ENCODE results near the gene FIZ1.
A peak's percentile ranks its signal among the peaks of the same experiment; 100 is the strongest.
"Not testable (repeated sequence)": the region's sequence is repeated elsewhere in the genome, so short reads cannot be mapped to it uniquely, and the experiment has no call there.

FIZ1 gene

DNA sequence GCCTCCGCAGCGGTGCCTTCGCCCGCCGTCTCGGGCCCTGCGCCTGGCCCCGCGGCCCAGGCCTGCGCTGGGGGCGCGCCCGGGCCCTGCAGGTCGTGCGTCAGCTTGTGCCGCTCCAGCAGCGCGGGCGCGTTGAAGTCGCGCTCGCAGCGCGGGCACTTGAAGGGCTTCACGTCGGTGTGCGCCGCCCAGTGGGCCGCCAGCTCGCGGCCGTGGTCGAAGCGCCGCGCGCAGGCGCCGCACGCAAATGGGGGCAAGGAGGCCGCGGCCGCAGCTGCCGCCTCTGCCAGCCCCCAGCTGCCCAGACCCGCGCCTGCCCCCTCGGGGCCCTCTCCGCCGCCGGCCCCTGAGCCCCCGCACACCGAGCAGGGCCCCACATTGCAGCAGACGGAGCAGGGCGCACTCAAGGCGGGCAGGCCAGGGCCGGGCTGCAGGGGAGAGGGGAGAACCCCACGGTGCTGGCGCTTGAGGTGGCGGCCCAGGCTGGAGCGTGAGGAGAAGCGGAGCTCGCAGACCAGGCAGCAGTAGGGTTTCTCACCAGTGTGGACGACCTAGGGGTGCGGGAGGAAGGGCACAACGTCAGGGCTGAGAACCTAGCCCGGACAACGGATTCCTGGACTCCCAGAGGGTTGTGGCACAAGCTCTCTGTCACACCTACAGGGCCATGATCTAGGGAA, 6.1 kb downstream of the FIZ1 start:
- DNase-seq: no peak

GRCh38 chr19:55592391-55593090, 6.8 kb downstream of the FIZ1 start:
- DNase-seq: no peak

- no peak for DNase-seq
These were observed 7.8 kb downstream of the FIZ1 start for GRCh38 chr19:55591555-55591954.

- no peak for DNase-seq
These were observed 8.7 kb downstream of the FIZ1 start for GRCh38 chr19:55590617-55591016.

DNA sequence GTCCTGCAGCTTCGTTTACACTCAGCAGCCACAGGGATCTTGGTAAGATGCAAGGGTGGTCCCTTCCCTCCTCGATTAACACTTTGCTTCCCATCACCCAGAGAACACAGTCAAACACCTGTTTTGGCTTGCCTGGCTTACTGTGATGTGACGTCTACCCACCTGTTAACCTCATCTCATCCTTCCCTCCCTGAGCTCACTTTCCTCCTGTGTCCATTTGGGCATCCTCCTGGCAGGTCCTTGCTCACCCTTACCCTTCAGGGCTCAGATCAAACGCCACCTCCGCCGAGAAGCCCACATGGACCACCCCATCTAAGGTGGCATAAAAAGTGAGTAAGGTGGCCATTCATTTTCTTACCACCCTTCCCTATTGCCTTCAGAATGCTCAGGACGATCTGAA, 9.2 kb downstream of the FIZ1 start:
- no peak for DNase-seq

GRCh38 chr19:55588738-55589137, 10.6 kb downstream of the FIZ1 start:
- DNase-seq: no peak

DNA sequence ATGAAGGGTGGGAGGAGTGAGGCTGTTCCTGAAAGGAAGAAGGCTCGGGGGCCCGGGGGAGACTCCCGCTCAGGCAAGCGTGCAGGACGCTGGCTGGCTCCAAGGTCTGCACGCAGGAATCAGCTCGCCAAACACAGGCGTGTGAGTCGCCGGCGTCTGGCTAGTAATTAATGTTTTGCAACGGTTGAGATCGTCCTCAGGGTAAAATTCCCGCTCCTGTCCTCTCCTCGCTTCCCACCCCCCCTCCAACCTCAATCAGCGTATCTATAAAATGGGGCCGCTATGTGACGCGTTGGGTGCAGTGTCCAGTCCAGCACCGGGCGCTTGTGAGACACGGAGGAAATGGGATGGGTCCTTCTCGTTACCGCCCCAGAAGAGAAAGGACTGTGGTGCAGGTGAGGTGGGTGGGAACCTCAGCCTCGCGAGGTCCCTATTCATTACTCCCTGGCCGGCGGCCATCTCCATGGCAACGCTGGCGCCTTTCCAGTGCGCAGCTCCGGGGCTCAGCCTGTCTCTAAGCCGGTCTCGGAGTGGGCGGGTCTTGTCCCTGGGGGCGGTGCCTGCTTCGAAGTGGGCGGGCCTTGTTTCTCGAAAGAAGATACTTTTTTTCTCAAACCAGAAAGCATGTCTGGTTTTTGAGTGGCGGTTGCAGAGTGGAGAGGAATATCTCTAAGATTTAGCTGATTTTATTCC, 12.2 kb downstream of the FIZ1 start:
- peak; percentile 97 for DNase-seq

DNA sequence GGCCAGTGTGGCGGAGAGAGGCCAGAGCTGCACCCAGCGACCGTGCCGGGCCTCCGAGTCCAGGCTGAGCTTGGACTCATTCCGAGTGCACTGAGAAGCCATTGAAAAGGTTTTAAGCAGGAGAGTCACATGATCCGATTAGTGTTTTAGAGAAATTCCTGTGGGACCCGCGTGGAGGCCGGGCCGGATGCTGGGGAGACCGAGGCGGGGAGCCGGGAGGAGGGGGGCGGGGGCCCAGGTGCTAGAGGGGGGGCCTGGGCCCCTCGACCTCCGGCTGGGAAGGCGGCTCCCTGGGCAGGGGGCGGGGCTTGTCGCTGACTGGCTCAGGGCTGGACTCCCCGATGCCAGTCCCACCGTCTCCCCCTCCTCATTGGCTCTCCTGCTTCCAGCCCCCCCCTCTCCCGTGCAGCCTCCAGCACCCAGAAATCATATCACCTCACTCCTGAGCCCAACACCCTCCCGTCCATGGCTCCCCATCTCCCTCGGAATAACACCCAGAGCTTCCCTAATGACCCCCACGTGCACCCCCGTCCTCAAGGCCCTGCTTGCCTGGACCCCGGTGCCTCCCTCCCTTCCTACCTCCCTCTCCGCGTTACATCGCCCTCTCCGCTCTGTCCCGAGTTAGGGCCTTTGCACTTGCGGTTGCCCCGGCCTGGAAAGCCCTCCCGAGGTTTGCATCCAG, 13.5 kb downstream of the FIZ1 start:
- DNase-seq: peak; percentile 81

DNA sequence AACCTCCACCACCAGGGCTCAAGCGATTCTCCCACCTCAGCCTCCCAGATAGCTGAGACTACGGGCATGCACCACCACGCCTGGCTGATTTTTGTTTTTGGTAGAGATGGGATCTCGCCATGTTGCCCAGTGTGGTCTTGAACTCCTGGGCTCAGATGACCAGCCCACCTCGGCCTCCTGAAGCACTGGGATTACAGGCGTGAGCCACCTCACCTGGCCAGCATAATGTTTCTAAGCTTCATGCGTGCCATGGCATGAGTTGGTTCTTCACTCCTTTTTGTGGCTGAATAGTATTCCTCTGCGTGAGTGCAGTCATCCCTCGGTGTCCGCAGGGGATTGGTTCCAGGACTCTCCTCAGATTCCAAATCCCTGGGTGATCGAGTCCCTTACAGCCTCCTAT, 14.4 kb downstream of the FIZ1 start:
- no peak for DNase-seq

GRCh38 chr19:55583897-55584296, 15.4 kb downstream of the FIZ1 start:
- not testable (repeated sequence) for DNase-seq

DNA sequence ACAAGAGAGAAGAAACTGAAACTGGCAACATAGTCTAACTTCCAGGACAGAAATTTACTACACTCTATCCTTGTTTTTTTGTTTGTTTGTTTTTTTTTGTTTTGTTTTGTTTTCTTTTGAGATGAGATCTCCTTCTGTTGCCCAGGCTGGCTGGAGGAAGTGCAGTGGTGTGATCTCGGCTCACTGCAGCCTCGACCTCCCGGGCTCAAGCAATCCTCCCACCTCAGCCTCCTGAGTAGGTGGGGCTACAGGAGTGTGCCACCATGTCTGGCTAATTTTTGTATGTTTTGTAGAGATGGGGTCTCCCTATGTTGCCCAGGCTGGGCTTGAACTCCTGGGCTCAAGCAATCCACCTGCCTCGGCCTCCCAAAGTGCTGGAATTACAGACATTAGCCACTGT, 17.0 kb downstream of the FIZ1 start:
- DNase-seq: not testable (repeated sequence)

DNA sequence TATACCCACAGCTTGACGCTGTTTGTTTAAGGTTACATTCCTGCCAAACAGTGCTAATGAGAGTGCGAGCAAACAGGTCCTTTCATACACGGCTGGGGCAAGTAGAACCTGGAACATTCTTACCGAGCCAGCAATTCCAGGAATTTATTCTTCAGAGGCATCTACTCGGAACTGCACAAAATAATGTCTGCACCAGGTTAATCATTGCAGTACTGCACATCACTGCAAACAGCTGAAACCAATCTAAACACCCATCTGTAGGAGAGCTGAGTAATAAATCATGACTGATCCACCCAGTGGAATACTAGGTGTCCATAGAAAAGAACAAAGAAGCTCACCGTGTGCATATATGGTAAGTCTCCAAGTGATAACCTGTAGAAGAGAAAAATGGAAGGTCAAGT, 17.5 kb downstream of the FIZ1 start:
- no peak for DNase-seq

DNA sequence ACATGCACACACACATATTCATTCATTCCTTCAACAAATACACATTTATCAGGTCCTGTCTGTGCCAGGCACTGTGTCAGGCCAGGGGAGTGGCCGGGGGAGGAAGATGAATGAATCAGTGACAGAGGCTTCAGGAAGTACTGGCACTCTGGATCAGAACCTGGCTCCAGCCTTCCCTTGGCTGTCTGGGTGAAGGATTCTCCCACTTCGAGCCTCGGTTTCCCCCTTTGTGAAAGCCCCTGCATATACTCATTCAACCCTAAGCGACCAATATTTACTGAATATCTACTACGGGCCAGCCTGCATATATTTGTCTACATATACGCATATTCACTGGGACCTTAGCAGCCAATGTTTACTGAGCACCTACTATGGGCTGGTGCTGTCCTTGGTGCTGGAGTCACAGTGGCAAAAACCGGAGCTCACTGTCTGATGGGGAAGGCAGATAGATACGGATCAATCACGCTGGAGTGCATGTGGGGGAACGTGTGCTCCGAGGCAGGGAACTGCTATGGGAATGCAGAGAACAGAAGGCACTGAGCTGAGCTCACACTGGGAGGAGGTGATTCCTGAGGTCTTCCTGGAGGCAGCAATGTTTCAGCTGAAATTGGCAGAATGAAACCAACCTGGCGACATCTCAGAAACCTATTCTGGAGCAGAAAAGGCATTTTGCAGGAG, 18.0 kb downstream of the FIZ1 start:
- no peak for DNase-seq

DNA sequence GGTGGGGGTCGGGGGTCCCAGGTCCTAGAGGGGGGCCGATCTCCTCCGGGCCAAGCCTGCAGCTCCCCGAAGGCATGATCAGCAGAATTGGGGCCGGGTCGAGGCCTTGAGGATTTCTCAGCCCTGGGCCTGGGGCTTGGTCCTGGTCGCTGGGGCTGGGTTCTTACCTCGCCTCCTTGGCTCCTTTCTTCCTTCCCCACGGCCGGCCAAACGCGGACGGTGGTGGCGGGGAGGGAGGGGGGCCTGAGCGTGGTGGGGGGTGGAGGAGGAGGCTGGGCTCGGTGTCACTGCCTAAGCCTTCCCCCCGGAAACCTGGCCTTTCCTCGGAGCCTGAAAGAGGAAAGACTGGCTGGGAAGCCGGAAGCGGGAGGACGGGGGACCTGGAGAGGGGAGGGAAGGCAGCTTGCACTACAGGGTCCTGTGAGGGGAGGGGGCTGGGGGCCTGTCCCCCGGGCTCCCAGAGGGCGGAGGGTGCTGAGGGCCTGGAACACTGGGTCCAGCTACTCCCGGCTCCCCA, 18.6 kb downstream of the FIZ1 start, which contains the start of gene ZNF579:
TSS of gene ZNF579 (minus strand) at position 221 of the 517 bp plus-strand sequence. CDS start 1,209 bp downstream, outside the sequence.
- peak; percentile 91 for DNase-seq

DNA sequence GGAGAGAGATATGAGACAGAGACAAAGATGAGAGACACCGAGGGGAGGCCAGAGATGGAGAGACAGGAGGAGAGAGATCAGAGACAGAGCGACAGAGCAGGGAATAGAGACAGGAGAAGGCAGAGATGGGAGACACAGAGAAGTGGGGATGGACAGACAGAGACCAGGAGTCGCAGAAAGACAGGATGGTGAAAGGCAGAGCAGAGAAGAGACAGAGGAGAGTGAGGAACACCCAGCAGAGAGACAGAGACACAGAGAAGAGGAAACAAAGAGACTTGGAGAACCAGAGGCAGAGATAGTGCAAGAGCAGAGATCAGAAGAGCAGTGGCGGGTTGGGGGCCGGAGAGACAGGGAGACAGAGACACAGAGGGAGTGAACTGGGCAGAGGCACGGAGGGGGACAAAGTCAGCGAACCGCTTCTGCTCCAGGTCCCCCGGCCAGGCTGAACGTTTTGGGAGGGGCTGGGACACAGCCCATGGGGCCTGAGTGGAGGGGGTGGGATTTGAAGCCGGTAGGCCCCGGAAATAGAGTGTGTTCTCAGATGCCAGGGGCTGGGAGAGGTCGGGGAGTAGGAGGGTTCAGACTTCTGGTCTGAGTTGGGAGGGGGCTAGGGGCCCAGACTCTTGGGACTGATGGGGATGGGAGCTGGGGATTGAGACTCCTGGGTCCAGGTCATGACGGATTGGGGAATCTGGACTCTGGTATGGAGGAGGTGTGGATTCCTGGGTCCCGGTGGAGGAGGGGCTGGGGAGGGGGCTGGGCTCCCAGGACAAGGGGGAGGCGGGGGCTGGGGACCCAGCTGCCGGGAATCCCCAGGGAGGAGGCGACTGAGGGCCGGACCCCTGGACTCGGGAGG, 19.3 kb downstream of the FIZ1 start:
- DNase-seq: no peak

DNA sequence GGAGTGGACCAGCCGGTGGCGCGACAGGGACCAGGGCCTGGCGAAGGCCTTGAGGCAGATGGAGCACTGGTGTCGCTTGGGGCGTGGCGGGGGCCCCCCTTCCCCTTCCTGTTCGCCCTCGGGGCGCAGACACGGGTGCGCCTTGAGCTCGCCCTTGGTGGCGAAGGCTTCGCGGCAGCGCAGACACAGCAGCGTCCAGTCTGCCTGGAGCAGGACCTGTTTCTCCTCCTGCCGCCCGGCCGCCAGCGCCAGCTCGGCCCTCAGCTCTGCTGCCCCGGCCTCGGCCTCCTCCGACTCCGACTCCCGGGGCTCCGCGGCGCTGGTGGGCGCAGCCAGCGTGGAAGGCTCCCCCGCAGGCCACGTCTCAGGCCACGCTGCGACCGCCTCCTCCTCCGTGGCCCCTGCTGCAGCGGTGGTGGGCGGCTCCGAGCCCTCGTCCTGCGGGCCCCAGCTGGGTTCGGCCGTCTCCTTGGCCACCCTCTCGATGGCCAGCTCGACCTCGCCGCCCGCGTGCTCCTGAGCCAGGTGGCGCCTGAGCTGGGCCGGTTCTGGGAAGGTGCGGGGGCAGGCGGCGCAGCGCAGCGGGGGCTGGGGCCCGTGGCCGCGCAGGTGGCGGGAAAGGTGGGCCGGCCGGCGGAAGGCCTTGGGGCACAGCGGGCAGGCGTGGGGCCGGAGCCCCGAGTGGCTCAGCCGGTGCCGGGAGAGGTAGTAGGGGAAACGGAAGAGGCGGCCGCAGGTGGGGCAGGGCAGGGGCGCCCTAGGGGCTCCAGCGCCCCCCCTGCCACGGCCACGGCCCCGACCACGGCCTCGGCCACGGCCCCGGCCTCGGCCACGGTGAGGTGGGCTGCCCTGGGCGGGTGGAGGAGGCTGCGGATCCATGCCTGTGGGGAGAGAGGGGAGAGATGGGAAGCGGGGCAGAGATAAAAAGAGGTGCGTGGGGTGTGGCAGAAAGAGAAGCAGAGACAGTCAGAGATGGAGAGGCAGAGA, 20.3 kb downstream of the FIZ1 start:
- no peak for DNase-seq

DNA sequence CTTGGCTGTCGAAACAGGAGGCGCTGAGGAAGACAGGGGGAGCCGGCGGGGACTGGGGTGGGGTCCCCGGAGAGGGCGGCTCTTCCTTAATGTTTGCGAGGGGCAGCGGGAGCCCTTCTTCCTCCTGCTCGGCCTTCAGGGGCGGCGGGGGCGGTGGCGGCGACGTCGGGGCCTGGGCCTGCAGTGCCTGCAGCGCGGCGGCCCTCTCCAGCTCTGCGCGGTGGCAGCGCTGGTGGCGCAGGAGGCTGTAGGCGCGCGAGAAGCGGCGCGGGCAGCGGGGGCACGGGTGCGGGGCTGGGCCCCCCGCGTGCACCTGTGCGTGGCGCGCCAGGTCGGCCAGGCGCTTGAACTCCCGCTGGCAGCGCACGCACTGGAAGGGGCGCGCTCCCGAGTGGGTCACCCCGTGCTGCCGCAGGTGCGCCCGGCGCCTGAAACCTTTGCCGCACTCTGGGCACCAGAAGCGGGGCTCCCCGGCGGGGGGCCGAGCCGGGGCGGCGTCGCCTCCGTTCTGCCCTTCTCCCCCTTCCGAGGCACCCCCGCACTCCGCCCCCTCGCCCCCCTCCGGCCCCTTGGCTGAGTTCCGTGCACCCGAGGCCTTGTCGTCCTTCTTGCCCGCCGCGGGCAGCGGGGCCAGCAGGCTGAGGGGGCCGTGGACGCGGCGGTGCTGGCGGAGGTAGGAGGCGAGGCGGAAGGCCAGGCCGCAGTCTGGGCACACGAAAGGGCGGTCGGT, 21.1 kb downstream of the FIZ1 start:
- DNase-seq: no peak

DNA sequence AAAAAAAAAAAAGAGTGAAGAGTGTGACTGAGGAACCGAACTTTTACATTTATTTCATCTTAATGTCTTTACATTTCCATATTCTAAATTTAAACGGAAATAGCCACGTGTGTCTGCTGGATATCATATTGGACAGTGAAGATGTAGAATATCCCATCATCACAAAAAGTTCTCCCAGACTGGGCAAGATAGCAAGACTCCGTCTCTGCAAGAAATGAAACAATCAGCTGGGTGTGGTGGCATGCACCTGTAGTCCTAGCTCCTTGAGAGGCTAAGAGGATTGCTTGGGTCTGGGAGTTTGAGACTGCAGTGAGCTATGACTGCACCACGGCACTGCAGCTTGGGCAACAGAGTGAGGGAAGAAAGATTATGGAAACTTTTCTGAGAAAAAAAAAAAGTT, 22.6 kb downstream of the FIZ1 start:
- DNase-seq: no peak

DNA sequence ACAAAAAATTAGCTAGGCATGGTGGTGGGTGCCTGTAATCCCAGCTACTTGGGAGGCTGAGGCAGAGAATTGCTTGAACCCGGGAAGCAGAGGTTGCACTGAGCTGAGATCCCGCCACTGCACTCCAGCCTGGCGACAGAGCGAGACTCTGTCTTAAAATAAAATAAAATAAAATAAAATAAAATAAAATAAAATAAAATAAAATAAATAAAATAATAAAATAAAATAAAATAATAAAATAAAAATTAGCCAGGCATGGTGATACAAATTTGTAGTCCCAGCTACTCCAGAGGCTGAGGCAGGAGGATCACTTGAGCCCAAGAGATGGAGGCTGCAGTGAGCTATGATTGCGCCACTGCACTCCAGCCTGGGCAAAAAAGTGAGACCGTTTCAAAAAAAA, 25.4 kb downstream of the FIZ1 start:
- not testable (repeated sequence) for DNase-seq

DNA sequence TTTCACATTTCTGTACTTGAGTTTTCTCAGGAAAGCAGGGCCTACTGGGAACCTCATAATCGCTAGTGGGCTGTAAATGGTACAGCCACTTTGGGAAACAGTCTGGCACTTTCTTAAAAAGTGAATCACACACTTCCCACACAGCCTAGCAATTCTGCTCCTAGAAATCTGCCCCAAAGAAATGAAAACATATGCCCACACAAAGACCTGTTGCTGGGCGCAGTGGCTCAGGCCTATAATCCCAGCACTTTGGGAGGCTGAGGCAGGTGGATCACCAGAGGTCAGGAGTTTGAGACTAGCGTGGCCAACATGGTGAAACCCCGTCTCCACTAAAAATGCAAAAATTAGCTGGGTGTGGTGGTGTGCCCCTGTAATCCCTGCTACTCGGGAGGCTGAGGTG, 29.8 kb downstream of the FIZ1 start:
- not testable (repeated sequence) for DNase-seq

Data from activated CD8-positive, alpha-beta memory T cell treated with anti-CD3 and anti-CD28 coated beads for 24 hours (primary cell).